Smooth muscle cell (in vitro differentiated cells): ENCODE measurements around the gene GLT8D2. TPM values are rescaled to one million over a fixed set of nuclear protein-coding genes. Genes with fewer than 3 reads are reported as not detected.

ENCODE experiments used
- DNase-seq: peaks from one replicate; lab custom pipeline; 2025; ENCODE audit not compliant: unreplicated experiment; lab: John Stamatoyannopoulos, UW
- H2AFZ ChIP-seq: fragments of 200-600 bp; sonication (generic); 2 replicates; pipeline ENCODE4 v1.6.0; 2016; ENCODE audit warnings: antibody characterized with exemption, low read depth, mild to moderate bottlenecking
- H3F3A ChIP-seq: fragments of 200-600 bp; sonication (generic); 2 replicates; pipeline ENCODE4 v1.6.0; 2017; ENCODE audit warnings: antibody characterized with exemption, low read depth
- H3K27ac ChIP-seq: fragments of 200-600 bp; sonication (generic); 2 replicates; pipeline ENCODE4 v1.5.1; 2016; ENCODE audit warnings: low read depth, mild to moderate bottlenecking
- H3K27me3 ChIP-seq: fragments of 200-600 bp; sonication (generic); 2 replicates; pipeline ENCODE4 v1.6.1; 2016; ENCODE audit warnings: low read depth, mild to moderate bottlenecking
- H3K36me3 ChIP-seq: fragments of 200-600 bp; sonication (generic); 2 replicates; pipeline ENCODE4 v1.5.1; 2016; ENCODE audit warnings: low read depth
- H3K4me1 ChIP-seq: fragments of 200-600 bp; sonication (generic); 2 replicates; pipeline ENCODE4 v1.5.1; 2016; ENCODE audit warnings: low read depth
- H3K4me2 ChIP-seq: fragments of 200-600 bp; sonication (generic); 2 replicates; pipeline ENCODE4 v1.6.0; 2016; ENCODE audit warnings: mild to moderate bottlenecking
- H3K4me3 ChIP-seq: fragments of 200-600 bp; sonication (generic); 2 replicates; pipeline ENCODE4 v1.5.1; 2016; ENCODE audit warnings: mild to moderate bottlenecking
- H3K79me2 ChIP-seq: fragments of 200-600 bp; sonication (generic); 2 replicates; pipeline ENCODE4 v1.6.0; 2016; ENCODE audit warnings: low read depth, mild to moderate bottlenecking
- H3K9ac ChIP-seq: fragments of 200-600 bp; sonication (generic); 2 replicates; pipeline ENCODE4 v1.6.0; 2016; ENCODE audit warnings: low read depth
- H3K9me3 ChIP-seq: fragments of 200-600 bp; sonication (generic); replicated peaks from 2 replicates; pipeline ENCODE4 v1.5.1; 2016; ENCODE audit warnings: low read depth
- H4K20me1 ChIP-seq: fragments of 200-600 bp; sonication (generic); 2 replicates; pipeline ENCODE4 v1.6.0; 2016; ENCODE audit warnings: low read depth
- WGBS: methylation state at CpG from one replicate; pipeline ENCODE4 v1.1.7; 2016; ENCODE audit warnings: low lambda C conversion rate; 5-methylcytosine and 5-hydroxymethylcytosine counted together
- polyA plus RNA-seq: library from polyadenylated mRNA; unstranded; fragments of >200 nt; fragmentation: Nextera tagmentation; extraction: Ambion mirVana; gene quantifications from 2 replicates; pipeline ENCODE4 v1.2.1, GENCODE V29; 2016
- total RNA-seq: library from RNA; depleted of rRNA; stranded (reverse); fragments of >200 nt; gene quantifications from 2 replicates; pipeline ENCODE4 v1.2.3, GENCODE V29; 2014
- TF ChIP-seq, protein P1 (sequence below): fragments of 200-600 bp; sonication (generic); IDR thresholded peaks from 2 replicates; pipeline ENCODE4 v1.5.1; 2017; ENCODE audit warnings: borderline replicate concordance, mild to moderate bottlenecking, antibody characterized with exemption; ENCODE audit not compliant: insufficient read depth, poor library complexity, severe bottlenecking

Gene GLT8D2
- total and polyA plus RNA-seq, 2 experiments from 2014 or later = 43.0 to 47.7 TPM

DNA sequence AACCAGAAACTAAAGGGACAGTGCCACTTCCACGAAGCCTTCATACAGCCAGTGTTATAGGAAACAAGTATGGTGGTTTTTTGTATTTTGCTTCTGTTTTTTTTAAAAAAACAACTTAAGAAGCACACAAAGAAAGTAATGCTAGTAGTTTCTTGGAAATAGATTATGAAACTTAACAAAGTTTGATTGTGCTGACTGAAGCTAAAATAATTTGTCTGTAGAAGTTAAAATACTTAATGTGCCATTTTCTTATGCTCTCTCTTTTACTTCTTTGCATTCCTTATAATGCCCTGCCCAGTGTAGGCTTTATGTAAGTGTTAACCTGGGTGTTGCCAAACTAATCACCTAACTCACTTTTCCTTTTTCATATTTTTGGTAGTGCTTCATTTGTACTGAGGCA, 30.8 kb upstream of the GLT8D2 start:
- DNase-seq = no peak
- H4K20me1 ChIP-seq = peaks cover 41% of the 10 kb centered on the region
- H3K9ac ChIP-seq = no peak overlapping the region
- WGBS = 90% methylated on average over 1 of the region's 1 CpG
- H3F3A ChIP-seq = no peaks in the 10 kb centered on the region
- no peak overlapping the region for H3K4me3 ChIP-seq
- no peak overlapping the region for H3K27ac ChIP-seq
- H3K9me3 ChIP-seq = no peaks in the 10 kb centered on the region
- no peaks in the 10 kb centered on the region for H3K27me3 ChIP-seq
- no peak overlapping the region for H3K4me2 ChIP-seq
- H2AFZ ChIP-seq = no peak overlapping the region
- H3K79me2 ChIP-seq = peaks cover 5% of the 10 kb centered on the region
- peaks cover 22% of the 10 kb centered on the region for H3K36me3 ChIP-seq
- TF ChIP-seq, protein P1, sequence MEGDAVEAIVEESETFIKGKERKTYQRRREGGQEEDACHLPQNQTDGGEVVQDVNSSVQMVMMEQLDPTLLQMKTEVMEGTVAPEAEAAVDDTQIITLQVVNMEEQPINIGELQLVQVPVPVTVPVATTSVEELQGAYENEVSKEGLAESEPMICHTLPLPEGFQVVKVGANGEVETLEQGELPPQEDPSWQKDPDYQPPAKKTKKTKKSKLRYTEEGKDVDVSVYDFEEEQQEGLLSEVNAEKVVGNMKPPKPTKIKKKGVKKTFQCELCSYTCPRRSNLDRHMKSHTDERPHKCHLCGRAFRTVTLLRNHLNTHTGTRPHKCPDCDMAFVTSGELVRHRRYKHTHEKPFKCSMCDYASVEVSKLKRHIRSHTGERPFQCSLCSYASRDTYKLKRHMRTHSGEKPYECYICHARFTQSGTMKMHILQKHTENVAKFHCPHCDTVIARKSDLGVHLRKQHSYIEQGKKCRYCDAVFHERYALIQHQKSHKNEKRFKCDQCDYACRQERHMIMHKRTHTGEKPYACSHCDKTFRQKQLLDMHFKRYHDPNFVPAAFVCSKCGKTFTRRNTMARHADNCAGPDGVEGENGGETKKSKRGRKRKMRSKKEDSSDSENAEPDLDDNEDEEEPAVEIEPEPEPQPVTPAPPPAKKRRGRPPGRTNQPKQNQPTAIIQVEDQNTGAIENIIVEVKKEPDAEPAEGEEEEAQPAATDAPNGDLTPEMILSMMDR = no peak
- H3K4me1 ChIP-seq = no peaks in the 10 kb centered on the region

- no peak for DNase-seq
- Histone ChIP-seq H3K36me3 (peaks cover 22% of the 10 kb centered on the region), H3K27me3 (no peaks in the 10 kb centered on the region), H2AFZ (no peak overlapping the region), H3K4me3 (no peak overlapping the region), H3K4me2 (no peak overlapping the region), H3K9me3 (no peaks in the 10 kb centered on the region), H3K4me1 (no peaks in the 10 kb centered on the region), H3K9ac (no peak overlapping the region), H3K79me2 (peaks cover 6% of the 10 kb centered on the region), H3F3A (no peaks in the 10 kb centered on the region), H4K20me1 (peaks cover 56% of the 10 kb centered on the region), H3K27ac (no peak overlapping the region)
- TF ChIP-seq, protein P1 = no peak
- 40% methylated on average over 1 of the region's 1 CpG for WGBS
These were observed 29.0 kb upstream of the GLT8D2 start for GRCh38 chr12:104079024-104079423.

- DNase-seq = no peak
- Histone ChIP-seq H3K9me3 (no peaks in the 10 kb centered on the region), H3K9ac (no peak overlapping the region), H2AFZ (no peak overlapping the region), H3K4me3 (no peak overlapping the region), H3K36me3 (peaks cover 12% of the 10 kb centered on the region), H4K20me1 (peaks cover 47% of the 10 kb centered on the region), H3K4me1 (no peaks in the 10 kb centered on the region), H3K27ac (no peak overlapping the region), H3K27me3 (no peaks in the 10 kb centered on the region), H3F3A (no peaks in the 10 kb centered on the region), H3K79me2 (peaks cover 12% of the 10 kb centered on the region), H3K4me2 (no peak overlapping the region)
- TF ChIP-seq, protein P1 = no peak
- 97% methylated on average over 1 of the region's 1 CpG for WGBS
These were observed 23.7 kb upstream of the GLT8D2 start for GRCh38 chr12:104073699-104074098.

DNA sequence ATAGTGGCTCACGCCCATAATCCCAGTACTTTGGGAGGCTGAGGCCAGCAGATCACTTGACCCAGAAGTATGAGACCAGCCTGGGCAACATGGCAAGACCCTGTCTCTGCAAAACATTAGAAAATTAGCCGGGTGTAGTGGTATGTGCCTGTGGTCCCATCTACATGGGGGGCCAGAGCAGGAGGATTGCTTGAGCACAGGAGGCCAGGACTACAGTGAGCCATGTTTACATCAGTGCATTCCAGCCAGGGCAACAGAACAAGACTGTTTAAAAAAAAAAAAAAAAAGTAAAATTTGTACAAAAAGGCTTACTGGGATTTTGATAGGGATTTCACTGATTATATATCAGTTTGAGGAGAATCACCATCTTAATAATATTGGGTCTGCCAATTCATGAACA, 22.1 kb upstream of the GLT8D2 start:
- no peaks in the 10 kb centered on the region for H3K9me3 ChIP-seq

More for the DNA sequence above, 22.1 kb upstream of the GLT8D2 start:
- Histone ChIP-seq H3K27ac (no peak overlapping the region), H4K20me1 (peaks cover 39% of the 10 kb centered on the region), H3K27me3 (no peaks in the 10 kb centered on the region), H3K4me1 (no peaks in the 10 kb centered on the region), H3K79me2 (peaks cover 20% of the 10 kb centered on the region), H2AFZ (no peak overlapping the region), H3K36me3 (peaks cover 11% of the 10 kb centered on the region), H3K4me3 (no peak overlapping the region), H3K4me2 (no peak overlapping the region), H3K9ac (no peak overlapping the region), H3F3A (no peaks in the 10 kb centered on the region)
- TF ChIP-seq, protein P1 = no peak
- 98% methylated on average over 2 of the region's 2 CpGs for WGBS
- DNase-seq = no peak
